Karpas-422 (cell line): ENCODE results near the gene JTB. TPM values are rescaled to one million over a fixed set of nuclear protein-coding genes. Genes with fewer than 3 reads are reported as not detected.
A peak's percentile ranks its signal among the peaks of the same experiment; 100 is the strongest.
"Not testable (repeated sequence)": the region's sequence is repeated elsewhere in the genome, so short reads cannot be mapped to it uniquely, and the experiment has no call there.

Experiments used
- DNase-seq: peaks from one replicate; pipeline ENCODE4 v3.0.0-alpha.2; 2015
- H2AFZ ChIP-seq: fragments of 200-600 bp; sonication (generic); 2 replicates; pipeline ENCODE4 v1.6.1; 2014; ENCODE audit warnings: antibody characterized with exemption, low read length, mixed read lengths
- H3K27ac ChIP-seq: fragments of 200-600 bp; sonication (generic); 2 replicates; pipeline ENCODE4 v1.5.1; 2014; ENCODE audit warnings: mild to moderate bottlenecking, low read length, moderate library complexity
- H3K27me3 ChIP-seq: fragments of 200-600 bp; sonication (generic); 2 replicates; pipeline ENCODE4 v1.6.1; 2014; ENCODE audit warnings: low read length, mixed read lengths
- H3K36me3 ChIP-seq: fragments of 200-600 bp; sonication (generic); 2 replicates; pipeline ENCODE4 v1.6.1; 2014; ENCODE audit warnings: low read length, mixed read lengths; ENCODE audit not compliant: insufficient read depth
- H3K4me1 ChIP-seq: fragments of 200-600 bp; sonication (generic); 2 replicates; pipeline ENCODE4 v1.6.1; 2014; ENCODE audit warnings: mild to moderate bottlenecking, low read length, mixed read lengths
- H3K4me2 ChIP-seq: fragments of 200-600 bp; sonication (generic); 2 replicates; pipeline ENCODE4 v1.6.1; 2014; ENCODE audit warnings: low read length, low read depth, mild to moderate bottlenecking; ENCODE audit not compliant: poor library complexity, severe bottlenecking
- H3K4me3 ChIP-seq: fragments of 200-600 bp; sonication (generic); 2 replicates; pipeline ENCODE4 v1.5.1; 2014; ENCODE audit warnings: mild to moderate bottlenecking, antibody characterized with exemption, low read length, mixed read lengths
- H3K79me2 ChIP-seq: fragments of 200-600 bp; sonication (generic); 2 replicates; pipeline ENCODE4 v1.6.1; 2014; ENCODE audit warnings: mild to moderate bottlenecking, low read length, mixed read lengths
- H3K9ac ChIP-seq: fragments of 200-600 bp; sonication (generic); 2 replicates; pipeline ENCODE4 v1.6.0; 2014; ENCODE audit warnings: low read length
- H3K9me2 ChIP-seq: fragments of 200-600 bp; sonication (generic), shearing (Covaris generic); replicated peaks from 2 replicates; pipeline ENCODE4 v1.6.0; 2014; ENCODE audit warnings: mild to moderate bottlenecking, low read length, moderate library complexity; ENCODE audit not compliant: insufficient read depth
- H3K9me3 ChIP-seq: fragments of 300-700, 200-600 bp; sonication (generic); 2 replicates; pipeline ENCODE4 v1.6.1; 2014; ENCODE audit warnings: low read length, mixed read lengths
- H4K20me1 ChIP-seq: fragments of 200-600 bp; sonication (generic); 2 replicates; pipeline ENCODE4 v1.6.1; 2014; ENCODE audit warnings: mild to moderate bottlenecking, antibody characterized with exemption, low read length, low read depth; ENCODE audit not compliant: insufficient read depth
- total RNA-seq: library from RNA; depleted of rRNA; stranded (reverse); fragments of >200 nt; shearing (Covaris generic); gene quantifications from 2 replicates; pipeline ENCODE4 v1.2.3, GENCODE V29; 2014; ENCODE audit warnings: low replicate concordance

Gene JTB
- total RNA-seq, 1 experiment from 2014 or later, result 314 TPM

DNA sequence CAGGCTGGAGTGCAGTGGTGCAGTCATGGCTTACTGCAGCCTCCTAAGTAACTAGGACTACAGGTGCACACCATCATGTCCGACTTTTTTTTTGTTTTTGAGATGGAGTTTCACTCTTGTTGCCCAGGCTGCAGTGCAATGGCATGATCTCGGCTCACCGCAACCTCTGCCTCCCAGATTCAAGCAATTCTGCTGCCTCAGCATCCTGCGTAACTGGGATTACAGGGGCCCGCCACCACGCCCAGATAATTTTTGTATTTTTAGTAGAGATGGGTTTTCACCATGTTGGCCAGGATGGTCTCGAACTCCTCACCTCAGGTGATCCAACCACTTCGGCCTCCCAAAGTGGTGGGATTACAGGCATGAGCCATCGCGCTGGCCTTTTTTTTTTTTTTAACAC lies 19.4 kb upstream of the JTB start:
- H3K27ac ChIP-seq, H3K9ac ChIP-seq, H4K20me1 ChIP-seq, H3K4me3 ChIP-seq, H3K79me2 ChIP-seq, H3K9me3 ChIP-seq, H2AFZ ChIP-seq, H3K4me1 ChIP-seq, H3K9me2 ChIP-seq, DNase-seq, H3K27me3 ChIP-seq, H3K4me2 ChIP-seq: not testable (repeated sequence)
- peaks cover 11% of the 10 kb centered on the region for H3K36me3 ChIP-seq

DNA sequence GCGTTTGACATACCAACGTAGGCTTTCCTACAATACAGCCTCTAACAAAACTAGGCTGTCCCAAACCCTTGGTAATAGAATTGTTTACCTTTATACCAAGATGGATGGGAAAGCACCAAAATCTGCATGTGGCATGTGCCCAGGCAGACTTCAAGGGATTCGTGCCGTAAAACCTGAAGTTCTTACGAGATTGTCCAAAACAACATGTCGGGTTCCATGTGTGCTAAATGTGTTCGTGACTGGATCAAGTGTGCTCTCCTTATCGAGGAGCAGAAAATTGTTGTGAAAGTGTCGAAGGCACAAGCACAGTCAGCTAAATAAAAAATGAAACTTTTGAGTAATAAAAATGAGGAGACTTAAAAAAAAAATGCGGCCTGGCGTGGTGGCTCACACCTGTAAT lies 18.2 kb upstream of the JTB start:
- no peak overlapping the region for H3K9ac ChIP-seq

DNA sequence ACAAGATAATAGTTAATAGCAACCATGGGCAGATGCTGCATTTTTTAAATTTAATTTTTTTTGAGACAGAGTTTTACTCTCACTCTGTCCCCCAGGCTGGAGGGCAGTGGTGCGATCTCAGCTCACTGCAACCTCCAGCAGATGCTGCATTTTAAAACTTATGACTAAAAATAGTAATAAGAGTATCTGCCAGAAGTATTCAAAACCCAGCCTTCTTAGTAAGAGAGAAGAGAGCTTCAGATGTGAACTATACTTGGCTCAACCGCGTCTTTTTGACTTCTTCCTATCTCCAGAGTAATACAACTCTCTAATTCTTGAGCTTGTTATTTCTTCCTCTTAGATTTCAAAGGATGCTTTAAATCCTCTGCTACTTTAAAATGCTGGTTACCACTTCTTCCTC lies 17.7 kb upstream of the JTB start:
- Histone ChIP-seq H3K4me3 (no peak overlapping the region), H4K20me1 (peaks cover 13% of the 10 kb centered on the region), H3K4me2 (no peak overlapping the region), H2AFZ (no peak overlapping the region), H3K79me2 (peaks cover 15% of the 10 kb centered on the region), H3K27me3 (no peaks in the 10 kb centered on the region), H3K4me1 (peaks cover 18% of the 10 kb centered on the region), H3K9me3 (no peaks in the 10 kb centered on the region), H3K9ac (no peak overlapping the region), H3K9me2 (no peaks in the 10 kb centered on the region), H3K27ac (no peak overlapping the region), H3K36me3 (peaks cover 22% of the 10 kb centered on the region)
- DNase-seq, result peak; percentile 53

More for the DNA sequence above, 18.2 kb upstream of the JTB start:
- no peak overlapping the region for H3K4me3 ChIP-seq
- no peak overlapping the region for H3K27ac ChIP-seq
- peaks cover 15% of the 10 kb centered on the region for H3K79me2 ChIP-seq
- DNase-seq, result peak; percentile 49
- H3K4me2 ChIP-seq, result no peak overlapping the region
- peaks cover 13% of the 10 kb centered on the region for H4K20me1 ChIP-seq
- peaks cover 22% of the 10 kb centered on the region for H3K36me3 ChIP-seq
- no peak overlapping the region for H2AFZ ChIP-seq
- no peaks in the 10 kb centered on the region for H3K27me3 ChIP-seq
- H3K4me1 ChIP-seq, result peaks cover 16% of the 10 kb centered on the region
- no peaks in the 10 kb centered on the region for H3K9me2 ChIP-seq
- H3K9me3 ChIP-seq, result no peaks in the 10 kb centered on the region

DNA sequence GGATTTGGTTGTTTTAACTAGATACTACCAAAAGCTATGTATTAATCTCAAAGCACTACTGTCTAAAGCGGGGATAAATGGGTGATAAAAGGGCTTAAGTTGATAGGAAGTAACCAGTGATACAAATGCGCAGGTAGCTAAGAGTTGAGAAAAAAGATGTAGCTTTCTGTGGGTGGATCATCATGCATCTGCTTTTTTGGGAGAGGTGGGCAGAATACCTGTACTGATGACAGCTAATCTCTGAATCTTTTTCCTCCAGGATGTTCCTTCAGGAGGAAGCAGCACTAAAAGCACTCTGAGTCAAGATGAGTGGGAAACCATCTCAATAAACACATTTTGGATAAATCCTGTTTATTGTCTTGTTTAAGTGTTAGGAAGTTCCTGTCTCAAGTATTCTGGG lies 14.3 kb upstream of the JTB start:
- Histone ChIP-seq H4K20me1 (peaks cover 13% of the 10 kb centered on the region), H2AFZ (no peak overlapping the region), H3K27me3 (no peaks in the 10 kb centered on the region), H3K4me2 (peak overlapping the region; percentile 76), H3K4me1 (peaks cover 30% of the 10 kb centered on the region), H3K27ac (peak overlapping the region; percentile 60), H3K9me2 (no peaks in the 10 kb centered on the region), H3K4me3 (peak overlapping the region; percentile 78), H3K79me2 (peaks cover 15% of the 10 kb centered on the region), H3K9me3 (no peaks in the 10 kb centered on the region), H3K36me3 (peaks cover 22% of the 10 kb centered on the region), H3K9ac (peak overlapping the region; percentile 90)
- no peak for DNase-seq

DNA sequence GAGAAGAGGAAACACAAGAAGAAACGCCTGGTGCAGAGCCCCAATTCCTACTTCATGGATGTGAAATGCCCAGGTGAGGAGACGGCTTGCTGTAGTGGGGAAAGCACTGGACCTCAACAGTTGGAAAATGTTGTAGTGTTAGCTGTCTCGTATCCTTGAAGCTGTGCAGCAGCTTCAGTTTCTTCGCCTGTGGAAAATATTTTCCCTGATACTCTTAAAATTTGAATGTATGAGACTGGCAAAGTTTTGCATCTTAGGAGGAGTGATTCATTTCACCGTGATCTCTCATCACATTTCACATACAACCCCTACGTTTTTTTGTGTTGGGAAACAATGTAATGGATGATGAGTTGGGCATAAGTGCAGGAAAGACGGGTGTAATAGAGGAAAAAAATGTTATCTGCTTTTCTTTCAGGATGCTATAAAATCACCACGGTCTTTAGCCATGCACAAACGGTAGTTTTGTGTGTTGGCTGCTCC lies 13.7 kb upstream of the JTB start:
- Histone ChIP-seq H3K9ac (peak overlapping the region; percentile 90), H3K36me3 (peaks cover 22% of the 10 kb centered on the region), H3K4me3 (peak overlapping the region; percentile 78), H3K4me2 (peak overlapping the region; percentile 76), H3K27ac (peak overlapping the region; percentile 60), H3K27me3 (no peaks in the 10 kb centered on the region), H3K9me3 (no peaks in the 10 kb centered on the region), H4K20me1 (peaks cover 13% of the 10 kb centered on the region), H3K9me2 (no peaks in the 10 kb centered on the region), H3K4me1 (peaks cover 34% of the 10 kb centered on the region), H2AFZ (no peak overlapping the region), H3K79me2 (peaks cover 15% of the 10 kb centered on the region)
- peak; percentile 44 for DNase-seq

DNA sequence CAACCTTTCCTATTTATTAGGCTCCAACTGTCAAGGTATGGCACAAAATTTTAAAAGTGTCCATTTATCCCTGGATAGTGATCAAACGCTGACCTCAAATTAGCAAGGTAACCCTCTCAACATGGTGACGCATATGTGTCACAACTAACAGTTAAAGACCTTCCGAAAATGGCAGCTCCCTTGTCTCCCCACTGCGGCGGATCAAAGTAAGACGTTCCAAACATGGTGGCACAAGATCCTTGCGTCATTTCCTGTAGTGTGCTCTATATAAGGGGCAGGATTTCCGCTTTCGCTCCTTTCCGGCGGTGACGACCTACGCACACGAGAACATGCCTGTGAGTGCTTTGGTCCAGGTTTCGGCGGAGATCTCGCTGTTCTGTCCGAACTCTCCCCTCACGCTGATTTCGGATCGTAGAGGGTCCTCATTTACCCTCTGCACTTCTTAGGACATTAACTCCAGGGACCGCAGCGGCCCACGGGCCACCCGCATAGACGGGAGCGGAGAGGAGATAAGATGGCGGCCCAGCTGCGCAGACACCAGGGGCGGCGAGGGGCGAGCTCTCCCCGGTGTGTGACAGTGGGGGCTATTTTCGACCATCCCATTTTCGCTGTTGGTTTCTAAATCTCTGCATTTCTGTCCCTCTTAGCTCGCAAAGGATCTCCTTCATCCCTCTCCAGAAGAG lies 13.1 kb upstream of the JTB start, which contains the start of gene RPS27:
TSS of gene RPS27 (plus strand) at position 295 of the 683 bp plus-strand sequence. CDS start at position 330, 35 bp downstream.
- Histone ChIP-seq H3K9ac (peak within 1 kb of the TSS; percentile 90), H3K9me3 (no peaks in the 10 kb centered on the region), H3K4me2 (peak within 1 kb of the TSS; percentile 76), H3K9me2 (no peaks in the 10 kb centered on the region), H2AFZ (peak within 1 kb of the TSS; percentile 29), H3K27ac (peak within 1 kb of the TSS; percentile 60), H3K79me2 (peaks cover 15% of the 10 kb centered on the region), H3K36me3 (peaks cover 22% of the 10 kb centered on the region), H3K4me1 (peaks cover 39% of the 10 kb centered on the region), H3K27me3 (no peaks in the 10 kb centered on the region), H3K4me3 (peak within 1 kb of the TSS; percentile 78), H4K20me1 (peaks cover 13% of the 10 kb centered on the region)
- peak; percentile 98 for DNase-seq

DNA sequence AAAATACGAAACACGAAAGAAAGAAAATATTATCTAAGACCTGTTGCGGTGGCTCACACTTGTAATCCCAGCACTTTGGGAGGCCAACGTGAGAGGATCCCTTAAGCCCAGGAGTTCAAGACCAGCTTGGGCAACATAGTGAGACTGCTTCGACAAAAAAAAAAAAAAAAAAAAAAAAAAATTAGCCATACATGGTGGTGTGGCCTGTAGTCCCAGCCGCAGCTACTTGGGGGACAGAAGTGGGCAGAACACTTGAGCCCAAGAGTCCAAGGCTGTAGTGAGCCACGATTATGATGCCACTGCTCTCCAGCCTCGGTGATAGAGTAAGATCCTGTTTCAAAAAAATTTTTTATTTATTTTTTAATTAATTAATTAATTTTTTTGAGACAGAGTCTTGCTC lies 10.1 kb upstream of the JTB start:
- Histone ChIP-seq H3K79me2 (peaks cover 15% of the 10 kb centered on the region), H3K4me2 (peak overlapping the region; percentile 84), H3K9me3 (no peaks in the 10 kb centered on the region), H3K9me2 (no peaks in the 10 kb centered on the region), H3K27ac (peak overlapping the region; percentile 48; the same call in 1 of the 2 replicates), H4K20me1 (peaks cover 10% of the 10 kb centered on the region), H3K36me3 (peaks cover 17% of the 10 kb centered on the region), H2AFZ (no peak overlapping the region), H3K9ac (peak overlapping the region; percentile 14; the same call in 1 of the 2 replicates), H3K27me3 (no peaks in the 10 kb centered on the region), H3K4me3 (no peak overlapping the region), H3K4me1 (peaks cover 51% of the 10 kb centered on the region)
- DNase-seq, result no peak

DNA sequence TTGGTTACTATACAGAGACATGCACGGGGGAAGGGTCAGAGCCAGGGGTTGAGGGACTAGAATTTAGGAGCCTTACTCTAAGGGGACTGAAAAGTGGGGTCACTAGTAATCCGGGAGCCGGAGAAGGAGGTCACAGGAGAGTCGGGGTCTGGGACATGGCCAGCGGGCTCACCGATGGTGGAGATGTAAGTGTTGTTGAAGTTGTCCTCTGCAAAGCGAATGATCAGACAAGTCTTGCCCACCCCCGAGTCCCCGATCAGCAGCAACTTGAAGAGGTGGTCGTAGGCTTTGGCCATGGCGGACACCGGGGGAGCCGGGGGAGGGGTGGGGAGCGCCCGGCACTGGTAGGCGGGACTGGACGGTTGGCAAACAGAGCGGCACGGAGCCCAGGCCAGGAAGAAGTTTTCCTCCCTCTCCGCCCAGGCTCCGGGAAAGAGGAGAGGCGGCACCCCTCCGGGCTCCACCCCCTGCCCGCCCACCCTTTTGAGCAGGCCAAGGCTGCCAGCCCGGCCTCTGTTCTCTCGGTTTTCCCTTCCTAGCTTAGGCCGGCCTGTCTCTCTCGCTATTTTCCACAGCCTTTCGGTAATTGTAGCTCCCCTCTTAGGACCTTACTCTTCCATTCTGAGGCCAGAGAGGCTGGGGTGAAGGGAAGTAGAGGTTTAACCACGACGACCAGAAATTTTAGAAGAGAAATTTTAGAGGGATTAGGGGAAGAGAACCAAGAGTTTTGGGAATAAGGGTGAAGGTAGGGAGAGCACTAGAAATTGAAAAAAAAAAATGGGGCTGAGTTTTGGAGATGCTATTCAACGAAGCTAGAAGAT lies 8.7 kb upstream of the JTB start, which contains the start of gene RAB13:
TSS of gene RAB13 (minus strand) at position 399 of the 821 bp plus-strand sequence. CDS start at position 296, 103 bp downstream.
- Histone ChIP-seq H3K4me3 (peak within 1 kb of the TSS; percentile 62), H3K27me3 (no peaks in the 10 kb centered on the region), H3K9ac (peak within 1 kb of the TSS; percentile 71), H3K79me2 (peaks cover 5% of the 10 kb centered on the region), H3K36me3 (peaks cover 3% of the 10 kb centered on the region), H2AFZ (peak within 1 kb of the TSS; percentile 90; the same call in 1 of the 2 replicates), H3K4me2 (peak within 1 kb of the TSS; percentile 84), H3K9me2 (no peaks in the 10 kb centered on the region), H3K4me1 (peaks cover 39% of the 10 kb centered on the region), H3K9me3 (no peaks in the 10 kb centered on the region), H4K20me1 (no peaks in the 10 kb centered on the region; the same call in 1 of the 2 replicates), H3K27ac (peak within 1 kb of the TSS; percentile 63)
- peak; percentile 72 for DNase-seq
